Jurkat, Clone E6-1 (cell line): Measurements from ENCODE around the gene PCID2.

Experiments used
- DNase-seq: peaks from one replicate; pipeline ENCODE4 v3.0.0-alpha.2; 2011; ENCODE audit warnings: low read depth, low spot score
- H3K4me3 ChIP-seq: 2 replicates; pipeline ENCODE4 v1.5.1; 2011; ENCODE audit warnings: mild to moderate bottlenecking, low read length, control low read depth, moderate library complexity

Gene PCID2

GRCh38 chr13:113195360-113195759 lies 13.1 kb downstream of the PCID2 start:
- H3K4me3 ChIP-seq = no peak overlapping the region
- no peak for DNase-seq

- no peak for DNase-seq
- H3K4me3 ChIP-seq = no peak overlapping the region
These were observed 15.6 kb downstream of the PCID2 start for GRCh38 chr13:113192902-113193301.

GRCh38 chr13:113192279-113192678 lies 16.2 kb downstream of the PCID2 start:
- H3K4me3 ChIP-seq = no peak overlapping the region
- DNase-seq = no peak

- no peak for DNase-seq
- H3K4me3 ChIP-seq = no peak overlapping the region
These were observed 18.3 kb downstream of the PCID2 start for GRCh38 chr13:113190181-113190580.

GRCh38 chr13:113187883-113188665 lies 20.4 kb downstream of the PCID2 start:
- no peak overlapping the region for H3K4me3 ChIP-seq
- no peak for DNase-seq

- H3K4me3 ChIP-seq = no peak overlapping the region
- no peak for DNase-seq
These were observed 21.2 kb downstream of the PCID2 start for GRCh38 chr13:113187263-113187669.

- H3K4me3 ChIP-seq = no peak overlapping the region
- DNase-seq = no peak
These were observed 22.2 kb downstream of the PCID2 start for GRCh38 chr13:113186061-113186900.

DNA sequence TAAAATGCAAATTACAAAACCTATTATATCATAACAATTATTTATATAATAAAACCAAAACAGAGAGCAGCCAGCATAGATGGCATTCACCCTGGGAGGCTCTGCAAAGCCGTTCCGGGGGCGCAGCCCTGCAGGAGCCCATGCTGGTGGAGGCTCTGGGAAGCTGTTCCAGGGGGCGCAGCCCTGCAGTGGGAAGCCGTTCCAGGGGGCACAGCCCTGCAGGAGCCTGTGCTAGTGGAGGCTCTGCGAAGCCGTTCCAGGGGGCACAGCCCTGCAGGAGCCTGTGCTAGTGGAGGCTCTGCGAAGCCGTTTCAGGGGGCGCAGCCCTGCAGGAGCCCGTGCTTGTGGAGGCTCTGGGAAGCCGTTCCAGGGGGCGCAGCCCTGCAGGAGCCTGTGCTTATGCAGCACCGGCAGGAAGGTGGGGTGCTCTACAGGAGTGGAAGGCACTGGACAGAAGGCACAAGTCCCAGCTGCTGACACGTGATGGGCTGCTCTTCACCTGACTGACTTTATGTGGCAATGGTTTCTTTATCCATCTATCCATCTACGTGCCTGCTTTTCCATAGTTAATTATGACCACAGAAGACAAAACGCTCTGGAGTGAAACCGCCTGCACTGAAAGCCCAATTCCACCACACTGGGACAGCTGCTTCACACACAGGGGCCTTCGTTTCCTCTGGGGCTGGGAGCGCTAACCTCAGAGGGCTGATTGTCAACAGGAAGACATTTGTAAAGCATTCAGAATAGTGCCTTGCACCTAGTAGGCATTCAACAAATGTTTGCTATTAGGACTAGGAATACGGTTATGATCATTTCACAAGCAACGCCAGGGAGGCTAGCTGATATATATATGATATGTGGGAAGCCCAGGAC lies 23.7 kb downstream of the PCID2 start:
- no peak for DNase-seq
- H3K4me3 ChIP-seq = no peak overlapping the region

DNA sequence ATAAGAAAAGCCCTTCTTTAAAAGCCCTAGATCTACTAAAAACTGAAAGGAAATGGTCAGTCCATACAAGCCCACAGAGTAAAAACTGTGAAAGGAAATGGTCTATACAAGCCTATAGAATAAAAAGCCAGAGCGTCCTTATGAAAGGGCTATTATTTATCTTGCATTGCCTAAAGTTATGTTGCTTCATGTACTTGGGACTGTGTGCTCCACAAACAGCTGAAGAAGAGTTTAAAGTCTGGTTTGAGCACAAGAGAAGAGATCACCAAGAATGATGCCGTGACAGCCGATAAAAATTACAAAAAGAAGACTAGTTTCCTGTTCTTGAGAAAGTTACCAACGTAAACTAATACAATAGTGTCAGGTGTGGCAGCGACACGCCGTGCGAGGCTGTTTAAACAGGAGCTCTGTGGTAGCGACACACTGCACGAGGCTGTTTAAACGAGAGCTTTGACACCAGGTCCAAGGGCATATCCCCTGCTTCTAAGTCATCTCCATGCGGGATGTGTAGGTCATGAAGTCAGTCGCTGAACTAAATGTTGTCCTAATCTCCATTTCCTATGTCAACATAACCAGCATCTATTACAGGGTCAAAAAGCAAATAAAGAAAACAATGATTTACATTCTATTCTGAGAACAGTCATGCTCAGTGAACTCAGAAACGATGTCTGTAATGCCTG lies 24.9 kb downstream of the PCID2 start:
- H3K4me3 ChIP-seq = no peak overlapping the region
- DNase-seq = no peak

DNA sequence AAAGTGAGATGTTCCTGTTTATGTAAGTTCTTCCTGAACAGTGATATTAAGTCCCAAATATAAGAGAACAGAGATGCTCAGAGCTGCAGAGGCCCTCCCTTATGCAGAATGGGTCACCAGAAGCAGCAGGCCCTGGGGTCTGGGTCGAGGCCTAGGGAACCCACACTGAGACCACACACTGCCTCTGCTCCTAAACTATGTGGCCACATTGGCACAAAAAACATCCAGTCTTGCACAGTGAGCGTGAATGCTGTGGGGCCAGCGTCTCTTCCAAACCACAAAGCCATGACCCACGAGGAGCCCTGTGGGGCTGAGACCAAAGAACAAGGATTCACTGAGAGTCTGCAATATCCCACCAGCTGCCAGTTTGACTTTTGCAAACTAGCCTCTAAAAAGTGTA lies 26.4 kb downstream of the PCID2 start:
- no peak for DNase-seq

GRCh38 chr13:113179374-113180230 lies 28.9 kb downstream of the PCID2 start:
- no peak overlapping the region for H3K4me3 ChIP-seq
- DNase-seq = no peak

More for the DNA sequence above, 26.4 kb downstream of the PCID2 start:
- no peak overlapping the region for H3K4me3 ChIP-seq

- no peak overlapping the region for H3K4me3 ChIP-seq
- no peak for DNase-seq
These were observed 29.6 kb downstream of the PCID2 start for GRCh38 chr13:113178896-113179167.

DNA sequence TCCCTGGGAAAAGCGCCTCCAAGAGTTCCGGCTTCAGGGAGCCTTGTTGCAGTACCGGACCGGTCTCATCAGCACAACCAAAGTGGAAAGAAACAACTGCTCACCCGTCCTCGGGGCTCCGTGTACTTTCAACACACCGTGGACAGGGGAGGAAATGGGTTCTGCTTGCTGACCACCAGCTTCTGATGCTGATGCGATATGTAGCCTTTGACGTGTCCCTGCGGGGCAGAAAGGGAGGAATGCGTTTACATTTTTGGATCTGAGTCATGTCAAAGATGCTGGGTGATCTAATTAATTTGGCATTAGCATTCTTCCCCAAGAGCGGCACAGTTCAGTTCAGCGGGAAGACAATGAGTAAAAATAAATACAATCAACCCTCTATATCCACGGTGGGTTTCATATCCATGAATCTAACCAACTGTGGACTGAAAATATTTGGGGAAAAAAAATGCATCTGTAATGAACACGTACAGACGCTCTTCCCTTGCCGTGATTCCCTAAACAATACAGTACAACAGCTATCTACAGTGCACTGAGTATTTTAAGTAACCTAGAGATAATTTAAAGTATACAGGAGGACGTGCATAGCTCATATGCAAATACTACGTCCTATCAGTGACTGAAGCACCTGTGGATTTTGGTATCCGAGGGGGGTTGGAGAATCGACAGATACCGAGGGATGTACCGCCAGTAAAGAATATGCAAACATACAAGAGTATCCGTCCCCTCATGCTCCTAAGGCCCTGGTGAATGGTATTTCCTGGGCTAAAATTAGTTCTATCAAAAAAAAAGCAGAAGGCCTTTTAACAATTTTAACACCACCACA lies 30.2 kb downstream of the PCID2 start:
- DNase-seq = no peak

GRCh38 chr13:113176822-113177221 lies 31.6 kb downstream of the PCID2 start:
- no peak for DNase-seq

More for the DNA sequence above, 30.2 kb downstream of the PCID2 start:
- no peak overlapping the region for H3K4me3 ChIP-seq

GRCh38 chr13:113176280-113176679 lies 32.2 kb downstream of the PCID2 start:
- DNase-seq = no peak
- no peak overlapping the region for H3K4me3 ChIP-seq

More at GRCh38 chr13:113176822-113177221, 31.6 kb downstream of the PCID2 start:
- no peak overlapping the region for H3K4me3 ChIP-seq

GRCh38 chr13:113172419-113172926 lies 36.0 kb downstream of the PCID2 start:
- no peak overlapping the region for H3K4me3 ChIP-seq

More at GRCh38 chr13:113172419-113172926, 36.0 kb downstream of the PCID2 start:
- no peak for DNase-seq
